ENCODE measurements around the gene USP53.

The USP53 gene

DNA sequence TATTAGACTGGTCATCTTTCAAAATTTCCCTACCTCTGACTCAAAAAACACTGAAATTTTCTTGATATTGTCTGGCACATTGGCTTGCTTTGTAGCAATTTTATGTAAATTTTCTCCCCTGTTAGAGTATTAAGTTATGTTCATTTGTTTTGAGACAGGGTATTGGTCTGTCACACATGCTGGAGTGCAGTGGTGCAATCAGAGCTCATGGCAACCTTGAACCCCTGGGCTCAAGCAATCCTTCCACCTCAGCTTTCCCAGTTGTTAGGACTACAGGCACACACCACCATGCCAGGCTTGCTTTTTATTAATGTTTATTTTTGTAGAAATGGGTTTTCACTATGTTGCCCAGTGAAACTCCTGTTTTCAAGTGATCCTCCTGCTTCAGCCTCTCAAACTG is 91.9 kb downstream of the USP53 start:
- no peaks in the 10 kb centered on the region for H3K4me1 ChIP-seq (ENCODE audit: control insufficient read depth, insufficient read depth, low read length)
- no peaks in the 10 kb centered on the region for H3K9me3 ChIP-seq (ENCODE audit: control insufficient read depth, insufficient read depth, low read depth, low read length)
- no peaks in the 10 kb centered on the region for H3K36me3 ChIP-seq (ENCODE audit: control insufficient read depth in 2 of 2, insufficient read depth in 1 of 2, low read length in 2 of 2)
- H3K4me3 ChIP-seq (ENCODE audit: low read depth, low read length): no peak overlapping the region
- POLR2A ChIA-PET: no interaction called here
- H3K27ac ChIP-seq (ENCODE audit: extremely low read depth, low read depth, low read length): no peak overlapping the region
- CTCF ChIA-PET: no interaction called here
- TF ChIP-seq ZNF19 (tag by site-specific recombination; IDR thresholded peaks at IDR 0.05; ENCODE audit: low read depth) (no peak), ZNF174 (tag by site-specific recombination; IDR thresholded peaks at IDR 0.05) (no peak), HOXD13 (CRISPR knock-in tag; IDR thresholded peaks at IDR 0.05; ENCODE audit: borderline replicate concordance) (no peak), MYNN (tag by site-specific recombination; IDR thresholded peaks at IDR 0.05; ENCODE audit: borderline replicate concordance) (no peak), ZNF830 (tag by site-specific recombination; IDR thresholded peaks at IDR 0.05; ENCODE audit: low read depth) (no peak), ZNF664 (tag by site-specific recombination; IDR thresholded peaks at IDR 0.05) (no peak), IKZF3 (tag by site-specific recombination; IDR thresholded peaks at IDR 0.05) (no peak), ZNF549 (tag by site-specific recombination; IDR thresholded peaks at IDR 0.05) (no peak), BCL11A (tag by site-specific recombination; IDR thresholded peaks at IDR 0.05; ENCODE audit: low read depth) (no peak), ZNF555 (tag by site-specific recombination; conservative IDR thresholded peaks at IDR 0.05) (no peak)

GRCh38 chr4:119307606-119308005 is 95.1 kb downstream of the USP53 start:
- Histone ChIP-seq H3K9me3 (ENCODE audit: control insufficient read depth, insufficient read depth, low read depth, low read length) (no peaks in the 10 kb centered on the region), H3K36me3 (ENCODE audit: control insufficient read depth in 2 of 2, insufficient read depth in 1 of 2, low read length in 2 of 2) (no peaks in the 10 kb centered on the region), H3K4me3 (ENCODE audit: low read depth, low read length) (no peak overlapping the region), H3K27ac (ENCODE audit: extremely low read depth, low read depth, low read length) (no peak overlapping the region), H3K4me1 (ENCODE audit: control insufficient read depth, insufficient read depth, low read length) (no peaks in the 10 kb centered on the region)
- ChIA-PET CTCF (no interaction called here), POLR2A (no interaction called here)
- TF ChIP-seq ZNF514 (tag by site-specific recombination; IDR thresholded peaks at IDR 0.05): no peak
- 0 out of 2 replicates have a peak, but pooled peaks have one; percentile 13 for TF ChIP-seq SCRT2 (tag by site-specific recombination; IDR thresholded peaks at IDR 0.05)
- TF ChIP-seq ZNF658 (tag by site-specific recombination; IDR thresholded peaks at IDR 0.05): no peak
- no peak for TF ChIP-seq FEZF1 (tag by site-specific recombination; IDR thresholded peaks at IDR 0.05)
- TF ChIP-seq ZNF404 (tag by site-specific recombination; IDR thresholded peaks at IDR 0.05): no peak

DNA sequence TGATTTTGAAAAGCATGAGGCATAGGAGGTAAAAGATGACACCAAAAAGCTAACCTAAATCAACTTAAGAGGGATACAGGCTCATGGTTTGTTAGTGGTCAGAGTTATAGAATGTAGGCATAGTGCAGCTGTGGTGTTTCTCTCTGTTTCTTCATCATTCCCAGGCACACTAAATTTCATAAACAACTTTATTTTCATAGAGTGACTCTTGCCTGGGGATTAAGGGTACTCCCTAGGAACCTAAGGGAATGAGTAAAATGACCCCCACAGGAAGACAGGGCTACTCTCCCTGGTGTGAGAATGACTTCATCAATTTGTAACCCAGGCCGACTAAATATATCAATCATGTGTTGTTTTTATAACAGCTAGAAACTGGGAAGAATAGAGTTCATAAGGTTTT is 98.3 kb downstream of the USP53 start:
- Histone ChIP-seq H3K9me3 (ENCODE audit: control insufficient read depth, insufficient read depth, low read depth, low read length) (no peaks in the 10 kb centered on the region), H3K4me1 (ENCODE audit: control insufficient read depth, insufficient read depth, low read length) (no peaks in the 10 kb centered on the region), H3K36me3 (ENCODE audit: control insufficient read depth in 2 of 2, insufficient read depth in 1 of 2, low read length in 2 of 2) (no peaks in the 10 kb centered on the region), H3K27ac (ENCODE audit: extremely low read depth, low read depth, low read length) (no peak overlapping the region), H3K4me3 (ENCODE audit: low read depth, low read length) (no peak overlapping the region)
- ChIA-PET CTCF (no interaction called here), POLR2A (no interaction called here)
- TF ChIP-seq ZNF514 (tag by site-specific recombination; IDR thresholded peaks at IDR 0.05): no peak
- no peak for TF ChIP-seq ZNF623 (tag by site-specific recombination; IDR thresholded peaks at IDR 0.05)
- TF ChIP-seq SCRT2 (tag by site-specific recombination; IDR thresholded peaks at IDR 0.05): no peak
- no peak for TF ChIP-seq ZNF529 (tag by site-specific recombination; IDR thresholded peaks at IDR 0.05; ENCODE audit: insufficient replicate concordance)
- TF ChIP-seq ZNF600 (tag by site-specific recombination; IDR thresholded peaks at IDR 0.05): no peak
- TF ChIP-seq, protein P1, sequence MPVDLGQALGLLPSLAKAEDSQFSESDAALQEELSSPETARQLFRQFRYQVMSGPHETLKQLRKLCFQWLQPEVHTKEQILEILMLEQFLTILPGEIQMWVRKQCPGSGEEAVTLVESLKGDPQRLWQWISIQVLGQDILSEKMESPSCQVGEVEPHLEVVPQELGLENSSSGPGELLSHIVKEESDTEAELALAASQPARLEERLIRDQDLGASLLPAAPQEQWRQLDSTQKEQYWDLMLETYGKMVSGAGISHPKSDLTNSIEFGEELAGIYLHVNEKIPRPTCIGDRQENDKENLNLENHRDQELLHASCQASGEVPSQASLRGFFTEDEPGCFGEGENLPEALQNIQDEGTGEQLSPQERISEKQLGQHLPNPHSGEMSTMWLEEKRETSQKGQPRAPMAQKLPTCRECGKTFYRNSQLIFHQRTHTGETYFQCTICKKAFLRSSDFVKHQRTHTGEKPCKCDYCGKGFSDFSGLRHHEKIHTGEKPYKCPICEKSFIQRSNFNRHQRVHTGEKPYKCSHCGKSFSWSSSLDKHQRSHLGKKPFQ (tag by site-specific recombination; IDR thresholded peaks at IDR 0.05): no peak
- TF ChIP-seq ZNF704 (tag by site-specific recombination; IDR thresholded peaks at IDR 0.05): no peak
- no peak for TF ChIP-seq ZSCAN30 (tag by site-specific recombination; IDR thresholded peaks at IDR 0.05)
- TF ChIP-seq, protein P2, sequence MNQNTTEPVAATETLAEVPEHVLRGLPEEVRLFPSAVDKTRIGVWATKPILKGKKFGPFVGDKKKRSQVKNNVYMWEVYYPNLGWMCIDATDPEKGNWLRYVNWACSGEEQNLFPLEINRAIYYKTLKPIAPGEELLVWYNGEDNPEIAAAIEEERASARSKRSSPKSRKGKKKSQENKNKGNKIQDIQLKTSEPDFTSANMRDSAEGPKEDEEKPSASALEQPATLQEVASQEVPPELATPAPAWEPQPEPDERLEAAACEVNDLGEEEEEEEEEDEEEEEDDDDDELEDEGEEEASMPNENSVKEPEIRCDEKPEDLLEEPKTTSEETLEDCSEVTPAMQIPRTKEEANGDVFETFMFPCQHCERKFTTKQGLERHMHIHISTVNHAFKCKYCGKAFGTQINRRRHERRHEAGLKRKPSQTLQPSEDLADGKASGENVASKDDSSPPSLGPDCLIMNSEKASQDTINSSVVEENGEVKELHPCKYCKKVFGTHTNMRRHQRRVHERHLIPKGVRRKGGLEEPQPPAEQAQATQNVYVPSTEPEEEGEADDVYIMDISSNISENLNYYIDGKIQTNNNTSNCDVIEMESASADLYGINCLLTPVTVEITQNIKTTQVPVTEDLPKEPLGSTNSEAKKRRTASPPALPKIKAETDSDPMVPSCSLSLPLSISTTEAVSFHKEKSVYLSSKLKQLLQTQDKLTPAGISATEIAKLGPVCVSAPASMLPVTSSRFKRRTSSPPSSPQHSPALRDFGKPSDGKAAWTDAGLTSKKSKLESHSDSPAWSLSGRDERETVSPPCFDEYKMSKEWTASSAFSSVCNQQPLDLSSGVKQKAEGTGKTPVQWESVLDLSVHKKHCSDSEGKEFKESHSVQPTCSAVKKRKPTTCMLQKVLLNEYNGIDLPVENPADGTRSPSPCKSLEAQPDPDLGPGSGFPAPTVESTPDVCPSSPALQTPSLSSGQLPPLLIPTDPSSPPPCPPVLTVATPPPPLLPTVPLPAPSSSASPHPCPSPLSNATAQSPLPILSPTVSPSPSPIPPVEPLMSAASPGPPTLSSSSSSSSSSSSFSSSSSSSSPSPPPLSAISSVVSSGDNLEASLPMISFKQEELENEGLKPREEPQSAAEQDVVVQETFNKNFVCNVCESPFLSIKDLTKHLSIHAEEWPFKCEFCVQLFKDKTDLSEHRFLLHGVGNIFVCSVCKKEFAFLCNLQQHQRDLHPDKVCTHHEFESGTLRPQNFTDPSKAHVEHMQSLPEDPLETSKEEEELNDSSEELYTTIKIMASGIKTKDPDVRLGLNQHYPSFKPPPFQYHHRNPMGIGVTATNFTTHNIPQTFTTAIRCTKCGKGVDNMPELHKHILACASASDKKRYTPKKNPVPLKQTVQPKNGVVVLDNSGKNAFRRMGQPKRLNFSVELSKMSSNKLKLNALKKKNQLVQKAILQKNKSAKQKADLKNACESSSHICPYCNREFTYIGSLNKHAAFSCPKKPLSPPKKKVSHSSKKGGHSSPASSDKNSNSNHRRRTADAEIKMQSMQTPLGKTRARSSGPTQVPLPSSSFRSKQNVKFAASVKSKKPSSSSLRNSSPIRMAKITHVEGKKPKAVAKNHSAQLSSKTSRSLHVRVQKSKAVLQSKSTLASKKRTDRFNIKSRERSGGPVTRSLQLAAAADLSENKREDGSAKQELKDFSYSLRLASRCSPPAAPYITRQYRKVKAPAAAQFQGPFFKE (tag by site-specific recombination; IDR thresholded peaks at IDR 0.05; ENCODE audit: borderline replicate concordance): no peak
- no peak for TF ChIP-seq ZNF214 (tag by site-specific recombination; IDR thresholded peaks at IDR 0.05; ENCODE audit: borderline replicate concordance)
- no peak for TF ChIP-seq YY1 (tag by site-specific recombination; IDR thresholded peaks at IDR 0.05)
- TF ChIP-seq WT1 (tag by site-specific recombination; IDR thresholded peaks at IDR 0.05): no peak
